Measurements from ENCODE around the gene DAPK2. TPM values are rescaled to one million over a fixed set of nuclear protein-coding genes. Genes with fewer than 3 reads are reported as not detected.

Gene DAPK2
- total RNA-seq, 1 donor from 2014 or later = 2.0 TPM

DNA sequence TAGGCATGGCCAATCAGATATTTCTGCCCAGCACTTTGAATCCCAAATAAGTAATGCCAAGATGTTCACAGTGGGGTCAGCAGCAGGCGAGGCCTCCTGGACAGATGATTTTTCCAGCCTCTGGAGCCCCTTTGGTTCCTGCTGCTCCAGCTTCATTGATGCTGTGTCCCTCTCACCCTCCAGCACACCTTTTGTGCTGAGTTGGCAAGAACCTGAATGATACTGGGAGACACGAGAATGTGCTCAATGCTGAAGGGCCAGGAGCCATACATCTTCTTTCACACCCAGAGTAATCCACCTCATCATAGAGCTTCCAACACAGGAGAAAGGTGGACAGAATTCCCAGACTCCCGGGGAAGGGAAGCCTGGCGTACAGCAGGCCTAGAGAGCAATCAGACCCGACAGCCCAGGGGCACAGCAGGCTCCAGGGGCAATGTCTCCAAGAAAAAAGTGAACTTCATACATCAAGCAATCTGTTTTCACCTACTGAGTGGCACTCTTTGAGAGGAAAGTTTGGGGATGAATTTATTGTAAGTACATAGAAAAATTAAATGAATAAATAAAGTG lies 6.7 kb upstream of the DAPK2 start:
- no peak overlapping the region for H3K27ac Mint-ChIP-seq
- H3K9me3 Mint-ChIP-seq (ENCODE audit: low read depth) = no peaks in the 10 kb centered on the region
- H3K36me3 Mint-ChIP-seq (ENCODE audit: insufficient read depth) = no peaks in the 10 kb centered on the region
- TF ChIP-seq, protein P1, sequence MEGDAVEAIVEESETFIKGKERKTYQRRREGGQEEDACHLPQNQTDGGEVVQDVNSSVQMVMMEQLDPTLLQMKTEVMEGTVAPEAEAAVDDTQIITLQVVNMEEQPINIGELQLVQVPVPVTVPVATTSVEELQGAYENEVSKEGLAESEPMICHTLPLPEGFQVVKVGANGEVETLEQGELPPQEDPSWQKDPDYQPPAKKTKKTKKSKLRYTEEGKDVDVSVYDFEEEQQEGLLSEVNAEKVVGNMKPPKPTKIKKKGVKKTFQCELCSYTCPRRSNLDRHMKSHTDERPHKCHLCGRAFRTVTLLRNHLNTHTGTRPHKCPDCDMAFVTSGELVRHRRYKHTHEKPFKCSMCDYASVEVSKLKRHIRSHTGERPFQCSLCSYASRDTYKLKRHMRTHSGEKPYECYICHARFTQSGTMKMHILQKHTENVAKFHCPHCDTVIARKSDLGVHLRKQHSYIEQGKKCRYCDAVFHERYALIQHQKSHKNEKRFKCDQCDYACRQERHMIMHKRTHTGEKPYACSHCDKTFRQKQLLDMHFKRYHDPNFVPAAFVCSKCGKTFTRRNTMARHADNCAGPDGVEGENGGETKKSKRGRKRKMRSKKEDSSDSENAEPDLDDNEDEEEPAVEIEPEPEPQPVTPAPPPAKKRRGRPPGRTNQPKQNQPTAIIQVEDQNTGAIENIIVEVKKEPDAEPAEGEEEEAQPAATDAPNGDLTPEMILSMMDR (IDR thresholded peaks at IDR 0.05; ENCODE audit: unreplicated experiment) = no peak
- DNase-seq (ENCODE audit: low spot score, unreplicated experiment) = no peak
- H3K27me3 Mint-ChIP-seq = peaks cover 12% of the 10 kb centered on the region
- H3K4me1 Mint-ChIP-seq (ENCODE audit: low read depth) = peaks cover 7% of the 10 kb centered on the region
- no peak overlapping the region for H3K4me3 Mint-ChIP-seq (ENCODE audit: low read depth)

DNA sequence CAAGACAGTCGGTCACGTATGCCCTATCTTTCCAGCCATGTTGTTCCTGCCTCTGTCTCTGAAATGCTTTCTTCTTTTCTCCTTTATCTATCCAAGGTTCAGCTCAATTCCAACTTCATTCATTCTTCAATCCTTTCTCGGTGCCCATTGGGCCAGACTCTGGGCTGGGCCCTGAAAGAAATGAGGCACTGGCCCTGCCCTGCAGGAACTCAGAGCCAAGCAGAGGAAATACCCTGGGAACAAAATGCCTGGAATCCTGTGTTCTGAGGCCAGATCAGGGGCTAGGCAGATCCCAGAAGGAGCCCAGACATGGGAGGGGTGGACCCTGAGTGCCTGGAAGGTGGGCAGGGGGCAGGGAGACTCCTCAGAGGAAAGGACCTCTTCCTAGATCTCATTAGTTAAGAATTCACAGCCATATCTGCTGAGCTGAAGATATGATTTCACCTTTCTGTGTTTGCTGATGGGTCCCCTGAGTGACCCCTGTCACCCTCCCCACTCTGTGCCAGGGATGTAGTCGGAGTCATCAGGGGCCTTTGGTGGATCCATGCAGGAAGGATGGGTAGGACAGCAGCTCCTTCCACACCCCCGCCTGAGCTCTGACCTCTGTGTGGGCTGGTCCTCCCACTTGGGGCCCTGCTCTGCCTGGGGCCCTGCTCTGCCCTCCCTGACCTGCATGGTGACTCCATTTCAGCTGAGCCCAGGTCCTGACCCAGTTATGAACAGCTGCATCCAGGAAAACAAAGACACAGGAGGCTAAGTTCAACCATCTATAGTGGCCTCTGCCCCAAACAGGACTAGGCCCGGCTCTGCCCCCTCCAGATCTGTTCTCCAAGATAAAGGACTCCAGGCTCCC lies 5.3 kb upstream of the DAPK2 start:
- peaks cover 26% of the 10 kb centered on the region for H3K27me3 Mint-ChIP-seq
- peaks cover 10% of the 10 kb centered on the region for H3K4me1 Mint-ChIP-seq (ENCODE audit: low read depth)
- no peak overlapping the region for H3K27ac Mint-ChIP-seq
- H3K9me3 Mint-ChIP-seq (ENCODE audit: low read depth) = no peaks in the 10 kb centered on the region
- TF ChIP-seq, protein P1 (IDR thresholded peaks at IDR 0.05; ENCODE audit: unreplicated experiment) = no peak
- H3K4me3 Mint-ChIP-seq (ENCODE audit: low read depth) = no peak overlapping the region
- no peaks in the 10 kb centered on the region for H3K36me3 Mint-ChIP-seq (ENCODE audit: insufficient read depth)
- no peak for DNase-seq (ENCODE audit: low spot score, unreplicated experiment)

DNA sequence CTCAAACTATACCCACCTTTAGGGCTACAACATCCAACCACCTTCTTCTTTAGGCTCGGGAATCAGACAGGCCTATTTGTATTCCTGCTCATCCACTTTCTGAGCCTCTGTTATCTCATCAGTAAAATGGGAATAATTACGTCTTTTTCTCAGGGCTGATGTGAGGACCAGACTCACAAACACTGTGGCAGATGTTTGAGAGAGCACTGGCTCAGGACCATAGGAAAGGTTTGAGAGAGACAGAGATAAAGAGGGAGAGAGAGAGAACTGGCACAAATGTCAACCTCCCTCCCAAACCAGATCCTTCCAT lies 4.8 kb upstream of the DAPK2 start:
- Mint-ChIP-seq H3K9me3 (ENCODE audit: low read depth) (no peaks in the 10 kb centered on the region), H3K4me1 (ENCODE audit: low read depth) (peaks cover 10% of the 10 kb centered on the region), H3K27me3 (peaks cover 28% of the 10 kb centered on the region), H3K27ac (no peak overlapping the region), H3K4me3 (ENCODE audit: low read depth) (no peak overlapping the region), H3K36me3 (ENCODE audit: insufficient read depth) (no peaks in the 10 kb centered on the region)
- DNase-seq (ENCODE audit: low spot score, unreplicated experiment) = no peak
- TF ChIP-seq, protein P1 (IDR thresholded peaks at IDR 0.05; ENCODE audit: unreplicated experiment) = no peak

DNA sequence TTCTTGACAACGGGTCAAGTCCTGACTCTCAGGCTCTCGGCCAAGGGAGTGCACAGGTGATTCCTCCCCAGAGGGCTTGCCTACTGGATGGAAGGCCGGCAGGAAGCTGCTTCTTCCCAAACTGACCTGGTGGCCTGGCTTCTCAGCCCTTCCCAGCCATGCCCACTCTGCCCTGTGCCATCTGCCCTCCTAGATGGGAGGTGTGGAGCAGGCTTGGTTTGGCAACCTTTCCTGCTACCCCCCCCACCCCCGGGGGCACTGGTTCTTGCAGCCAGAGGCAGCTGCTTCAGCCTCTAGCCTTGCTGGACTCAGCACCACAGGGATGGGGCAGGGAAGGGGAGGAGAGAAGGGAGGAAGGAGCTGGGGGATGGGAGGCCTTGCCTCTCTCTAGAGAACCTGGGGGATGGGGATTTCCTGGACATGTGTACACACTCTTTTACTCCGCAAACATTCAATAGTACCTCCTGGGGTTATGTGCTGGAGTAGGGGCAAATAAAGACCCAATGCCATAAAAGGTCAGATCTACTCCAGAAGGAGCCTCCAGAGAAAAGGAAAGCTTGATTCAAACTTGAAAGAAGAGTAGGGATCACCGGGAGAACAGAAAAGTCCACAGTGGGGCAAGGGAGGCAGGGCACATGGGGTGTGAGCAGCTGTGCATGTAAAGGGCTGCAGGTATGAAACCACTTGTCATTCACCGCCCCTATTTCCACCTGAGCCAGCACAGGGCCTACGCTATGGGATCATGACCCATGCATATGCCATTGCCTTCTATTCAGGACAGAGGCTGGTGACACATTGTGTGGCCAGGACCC lies 4.2 kb upstream of the DAPK2 start:
- no peak overlapping the region for H3K27ac Mint-ChIP-seq
- peaks cover 30% of the 10 kb centered on the region for H3K27me3 Mint-ChIP-seq
- TF ChIP-seq, protein P1 (IDR thresholded peaks at IDR 0.05; ENCODE audit: unreplicated experiment) = no peak
- H3K4me1 Mint-ChIP-seq (ENCODE audit: low read depth) = peaks cover 10% of the 10 kb centered on the region
- no peak overlapping the region for H3K4me3 Mint-ChIP-seq (ENCODE audit: low read depth)
- H3K36me3 Mint-ChIP-seq (ENCODE audit: insufficient read depth) = no peaks in the 10 kb centered on the region
- no peaks in the 10 kb centered on the region for H3K9me3 Mint-ChIP-seq (ENCODE audit: low read depth)
- no peak for DNase-seq (ENCODE audit: low spot score, unreplicated experiment)

DNA sequence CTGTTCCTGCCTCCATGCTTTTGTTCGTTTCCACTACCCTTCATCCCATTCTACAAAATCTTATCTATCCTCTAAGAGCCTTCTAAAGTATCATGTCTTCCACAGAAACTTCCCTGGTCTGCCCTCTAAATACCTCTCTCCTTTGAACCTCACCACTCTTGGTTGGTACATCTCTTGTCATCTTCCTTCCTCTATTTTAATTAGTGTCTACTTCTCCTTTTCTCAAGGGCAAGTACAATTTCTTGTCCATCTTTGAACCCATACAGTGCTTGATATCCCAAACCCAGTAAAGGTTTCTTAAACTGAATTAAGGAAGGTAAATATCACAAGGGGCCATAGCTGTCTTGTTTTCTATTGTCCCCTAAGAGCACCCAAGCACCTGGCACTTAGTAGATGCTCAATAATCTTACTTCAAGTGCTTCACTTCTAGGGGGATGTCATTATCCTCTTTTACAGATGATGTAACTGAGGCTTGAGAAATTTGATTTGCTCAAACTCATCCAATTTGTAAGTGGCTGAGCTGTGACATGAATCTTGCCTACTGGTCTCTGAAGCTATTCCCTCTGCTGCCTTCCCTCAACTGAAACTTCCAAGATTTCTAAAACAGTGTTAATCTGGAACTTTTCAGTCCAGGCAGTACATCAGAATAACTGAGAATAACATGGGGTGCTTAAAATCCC lies 2.6 kb upstream of the DAPK2 start:
- peaks cover 44% of the 10 kb centered on the region for H3K27me3 Mint-ChIP-seq
- H3K4me1 Mint-ChIP-seq (ENCODE audit: low read depth) = peaks cover 10% of the 10 kb centered on the region
- no peaks in the 10 kb centered on the region for H3K9me3 Mint-ChIP-seq (ENCODE audit: low read depth)
- no peak for DNase-seq (ENCODE audit: low spot score, unreplicated experiment)
- no peak overlapping the region for H3K4me3 Mint-ChIP-seq (ENCODE audit: low read depth)
- H3K27ac Mint-ChIP-seq = no peak overlapping the region
- TF ChIP-seq, protein P1 (IDR thresholded peaks at IDR 0.05; ENCODE audit: unreplicated experiment) = no peak
- no peaks in the 10 kb centered on the region for H3K36me3 Mint-ChIP-seq (ENCODE audit: insufficient read depth)

Measured in progenitor cell of endocrine pancreas (in vitro differentiated cells).